NT2/D1 (cell line): ENCODE results near the gene BRICD5.

ENCODE experiments used
- DNase-seq: peaks from one replicate; pipeline ENCODE4 v3.0.0-alpha.2; 2011; ENCODE audit warnings: low read depth, low spot score
- H3K27me3 ChIP-seq: 2 replicates; pipeline ENCODE4 v1.6.0; 2011; ENCODE audit warnings: mild to moderate bottlenecking; ENCODE audit not compliant: insufficient read length, insufficient read depth
- H3K36me3 ChIP-seq: 2 replicates; pipeline ENCODE4 v1.6.1; 2011; ENCODE audit warnings: mild to moderate bottlenecking, low read length, mixed read lengths; ENCODE audit not compliant: insufficient read depth, insufficient read length
- H3K4me1 ChIP-seq: 2 replicates; pipeline ENCODE4 v1.5.1; 2011; ENCODE audit not compliant: insufficient read depth, insufficient read length
- H3K4me3 ChIP-seq: 2 replicates; pipeline ENCODE4 v1.5.1; 2011; ENCODE audit warnings: low read depth; ENCODE audit not compliant: insufficient read length
- H3K9ac ChIP-seq: 2 replicates; pipeline ENCODE4 v1.6.0; 2011; ENCODE audit warnings: low read depth; ENCODE audit not compliant: insufficient read length
- H3K9me3 ChIP-seq: 2 replicates; pipeline ENCODE4 v1.5.1; 2011; ENCODE audit warnings: mild to moderate bottlenecking, low read length; ENCODE audit not compliant: insufficient read depth
- SUZ12 ChIP-seq: IDR thresholded peaks from 2 replicates; pipeline ENCODE4 v1.6.1; 2011; ENCODE audit not compliant: insufficient read length, insufficient read depth; ENCODE audit errors: extremely low read depth
- YY1 ChIP-seq: IDR thresholded peaks from 2 replicates; pipeline ENCODE4 v1.6.1; 2011; ENCODE audit not compliant: insufficient read length, insufficient read depth
- ZNF274 ChIP-seq: IDR thresholded peaks from 2 replicates; pipeline ENCODE4 v1.6.1; 2011; ENCODE audit warnings: mild to moderate bottlenecking, low read depth, low read length

The BRICD5 gene

GRCh38 chr16:2199621-2200139, 11.0 kb downstream of the BRICD5 start:
- no peak for DNase-seq
- H3K27me3 ChIP-seq, result peaks cover 39% of the 10 kb centered on the region

GRCh38 chr16:2199095-2199494, 11.6 kb downstream of the BRICD5 start:
- Histone ChIP-seq H3K36me3 (no peaks in the 10 kb centered on the region), H3K4me1 (peaks cover 19% of the 10 kb centered on the region), H3K4me3 (no peak overlapping the region), H3K27me3 (peaks cover 45% of the 10 kb centered on the region), H3K9me3 (0 out of 2 replicates have a peak, but pooled peaks cover 5% of the 10 kb centered on the region), H3K9ac (peak overlapping the region; percentile 21)
- TF ChIP-seq YY1 (no peak), SUZ12 (no peak), ZNF274 (no peak)
- no peak for DNase-seq

More at GRCh38 chr16:2199621-2200139, 11.0 kb downstream of the BRICD5 start:
- TF ChIP-seq YY1 (no peak), ZNF274 (no peak), SUZ12 (no peak)
- Histone ChIP-seq H3K9me3 (0 out of 2 replicates have a peak, but pooled peaks cover 5% of the 10 kb centered on the region), H3K4me3 (no peak overlapping the region), H3K4me1 (peaks cover 16% of the 10 kb centered on the region), H3K9ac (peak overlapping the region; percentile 21), H3K36me3 (no peaks in the 10 kb centered on the region)

GRCh38 chr16:2198283-2198682, 12.4 kb downstream of the BRICD5 start:
- no peaks in the 10 kb centered on the region for H3K36me3 ChIP-seq
- peaks cover 19% of the 10 kb centered on the region for H3K4me1 ChIP-seq
- H3K9me3 ChIP-seq, result 0 out of 2 replicates have a peak, but pooled peaks cover 5% of the 10 kb centered on the region
- TF ChIP-seq YY1, result no peak
- TF ChIP-seq SUZ12, result no peak
- TF ChIP-seq ZNF274, result no peak
- no peak overlapping the region for H3K4me3 ChIP-seq
- no peak for DNase-seq
- peaks cover 46% of the 10 kb centered on the region for H3K27me3 ChIP-seq
- no peak overlapping the region for H3K9ac ChIP-seq

GRCh38 chr16:2197765-2198164, 12.9 kb downstream of the BRICD5 start:
- H3K4me1 ChIP-seq, result peaks cover 19% of the 10 kb centered on the region
- TF ChIP-seq YY1 (no peak), ZNF274 (no peak), SUZ12 (no peak)
- 0 out of 2 replicates have a peak, but pooled peaks cover 5% of the 10 kb centered on the region for H3K9me3 ChIP-seq
- H3K36me3 ChIP-seq, result no peaks in the 10 kb centered on the region
- DNase-seq, result no peak
- H3K27me3 ChIP-seq, result peaks cover 46% of the 10 kb centered on the region
- no peak overlapping the region for H3K9ac ChIP-seq
- H3K4me3 ChIP-seq, result no peak overlapping the region

GRCh38 chr16:2196981-2197511, 13.6 kb downstream of the BRICD5 start:
- no peak for DNase-seq
- peak overlapping the region; percentile 61 for H3K9ac ChIP-seq
- H3K9me3 ChIP-seq, result 0 out of 2 replicates have a peak, but pooled peaks cover 5% of the 10 kb centered on the region
- peak overlapping the region; percentile 21 for H3K4me3 ChIP-seq
- TF ChIP-seq SUZ12 (no peak), YY1 (no peak), ZNF274 (no peak)
- H3K27me3 ChIP-seq, result peaks cover 46% of the 10 kb centered on the region
- H3K4me1 ChIP-seq, result peaks cover 19% of the 10 kb centered on the region
- no peaks in the 10 kb centered on the region for H3K36me3 ChIP-seq

- Histone ChIP-seq H3K9ac (peak within 1 kb of the TSS; percentile 69), H3K4me1 (peaks cover 22% of the 10 kb centered on the region), H3K36me3 (no peaks in the 10 kb centered on the region), H3K4me3 (peak within 1 kb of the TSS; percentile 38), H3K9me3 (0 out of 2 replicates have a peak, but pooled peaks cover 5% of the 10 kb centered on the region), H3K27me3 (peaks cover 46% of the 10 kb centered on the region)
- TF ChIP-seq SUZ12, result peak; percentile 20
- no peak for TF ChIP-seq YY1
- DNase-seq, result no peak
Measured at GRCh38 chr16:2196162-2196980, 14.3 kb downstream of the BRICD5 start, which contains the start of gene CASKIN1. TSS of gene CASKIN1 (minus strand) at chr16:2196605. CDS start at chr16:2196432, 173 bp downstream.
